Smooth muscle cell of the umbilical artery (primary cell): ENCODE measurements around the gene ANK2. TPM values are rescaled to one million over a fixed set of nuclear protein-coding genes. Genes with fewer than 3 reads are reported as not detected.

Experiments used
- total RNA-seq: library from RNA; depleted of rRNA; stranded (reverse); fragments of >200 nt; gene quantifications from 2 replicates; pipeline ENCODE4 v1.2.3, GENCODE V29; 2014

ANK2 gene
- 49.0 and 71.8 TPM in 2 replicates for total RNA-seq

GRCh38 chr4:113049421-113050370, at the start of gene ANK2:
TSS of gene ANK2 (plus strand) at chr4:113049653. CDS start at chr4:113049729, 76 bp downstream.

